ENCODE measurements around the gene DMC1.

The DMC1 gene

DNA sequence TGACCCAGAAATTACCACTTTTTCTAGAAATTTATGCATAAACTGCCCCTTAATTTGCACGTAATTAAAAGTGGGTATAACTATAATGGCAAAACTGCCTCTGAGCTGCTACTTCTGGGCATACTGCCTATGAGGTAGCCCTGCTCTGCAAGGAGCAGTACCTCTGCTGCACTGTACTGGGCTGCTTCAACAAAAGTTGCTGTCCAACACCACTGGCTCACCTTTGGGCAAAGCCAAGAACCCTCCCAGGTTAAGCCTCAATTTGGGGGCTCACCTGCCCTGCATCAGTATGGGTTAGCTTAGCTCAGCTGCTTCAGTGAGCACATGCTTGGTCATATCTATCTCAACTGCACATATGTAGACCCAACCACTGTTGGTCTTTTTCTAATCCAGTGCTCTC is 4.5 kb downstream of the DMC1 start:
- TF ChIP-seq, protein P1, sequence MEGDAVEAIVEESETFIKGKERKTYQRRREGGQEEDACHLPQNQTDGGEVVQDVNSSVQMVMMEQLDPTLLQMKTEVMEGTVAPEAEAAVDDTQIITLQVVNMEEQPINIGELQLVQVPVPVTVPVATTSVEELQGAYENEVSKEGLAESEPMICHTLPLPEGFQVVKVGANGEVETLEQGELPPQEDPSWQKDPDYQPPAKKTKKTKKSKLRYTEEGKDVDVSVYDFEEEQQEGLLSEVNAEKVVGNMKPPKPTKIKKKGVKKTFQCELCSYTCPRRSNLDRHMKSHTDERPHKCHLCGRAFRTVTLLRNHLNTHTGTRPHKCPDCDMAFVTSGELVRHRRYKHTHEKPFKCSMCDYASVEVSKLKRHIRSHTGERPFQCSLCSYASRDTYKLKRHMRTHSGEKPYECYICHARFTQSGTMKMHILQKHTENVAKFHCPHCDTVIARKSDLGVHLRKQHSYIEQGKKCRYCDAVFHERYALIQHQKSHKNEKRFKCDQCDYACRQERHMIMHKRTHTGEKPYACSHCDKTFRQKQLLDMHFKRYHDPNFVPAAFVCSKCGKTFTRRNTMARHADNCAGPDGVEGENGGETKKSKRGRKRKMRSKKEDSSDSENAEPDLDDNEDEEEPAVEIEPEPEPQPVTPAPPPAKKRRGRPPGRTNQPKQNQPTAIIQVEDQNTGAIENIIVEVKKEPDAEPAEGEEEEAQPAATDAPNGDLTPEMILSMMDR (IDR thresholded peaks at IDR 0.05): no peak
- H3K27ac ChIP-seq: no peak overlapping the region
- peaks cover 0 to 38% (median 11%) of the 10 kb centered on the region in 4 donors for H3K4me1 ChIP-seq
- DNase-seq: no peak
- no peaks in the 10 kb centered on the region for H3K27me3 ChIP-seq
- no peaks in the 10 kb centered on the region for H3K36me3 ChIP-seq
- H3K4me3 ChIP-seq: no peak overlapping the region
- intact Hi-C loops (cut with DNase I; ENCODE audit: low total_unique reads): no loop called here
- H3K9me3 ChIP-seq: no peaks in the 10 kb centered on the region

DNA sequence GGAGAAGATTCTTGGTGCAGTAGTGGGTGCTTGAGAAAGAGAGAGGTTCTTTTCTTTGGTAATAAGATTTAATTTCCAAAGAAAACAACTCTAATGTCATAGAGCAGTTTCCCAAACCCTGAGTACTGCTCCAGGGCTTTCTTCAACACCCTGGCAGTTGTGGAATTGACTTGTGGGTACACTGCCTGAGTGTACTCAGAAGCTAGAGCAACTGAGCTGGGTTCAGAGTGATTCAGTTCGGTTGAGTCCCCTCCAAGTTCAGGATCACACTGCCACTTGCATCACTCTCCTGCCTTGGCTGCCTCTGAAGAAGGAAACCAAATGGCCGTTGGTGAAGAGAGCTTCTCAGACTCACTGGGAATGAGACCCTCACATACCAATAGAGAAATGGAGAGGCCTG is 5.3 kb downstream of the DMC1 start:
- Histone ChIP-seq H3K27ac (no peak overlapping the region), H3K9me3 (no peaks in the 10 kb centered on the region), H3K4me1 (peaks cover 0 to 36% (median 9%) of the 10 kb centered on the region in 4 donors), H3K4me3 (no peak overlapping the region), H3K27me3 (no peaks in the 10 kb centered on the region), H3K36me3 (no peaks in the 10 kb centered on the region)
- intact Hi-C loops (cut with DNase I; ENCODE audit: low total_unique reads): no loop called here
- TF ChIP-seq, protein P1 (IDR thresholded peaks at IDR 0.05): no peak
- DNase-seq: no peak

DNA sequence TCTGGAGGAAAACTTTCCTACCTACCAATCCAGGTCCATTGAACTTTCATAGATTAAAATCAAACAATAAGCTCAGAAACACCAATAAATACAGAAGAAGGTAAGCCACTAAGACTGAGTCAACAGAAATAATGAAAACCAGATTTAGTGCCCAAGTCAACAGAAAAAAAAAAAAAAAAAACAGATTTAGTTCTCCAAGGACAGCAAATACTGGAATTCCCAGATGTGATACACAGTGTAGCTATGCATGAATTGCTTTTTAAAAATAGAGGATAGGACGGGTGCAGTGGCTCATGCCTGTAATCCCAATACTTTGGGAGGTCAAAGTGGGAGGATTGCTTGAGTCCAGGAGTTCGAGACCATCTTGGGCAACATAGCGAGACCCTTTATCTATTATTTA is 15.7 kb downstream of the DMC1 start:
- H3K9me3 ChIP-seq: no peaks in the 10 kb centered on the region
- H3K27me3 ChIP-seq: no peaks in the 10 kb centered on the region
- peaks cover 0 to 4% (median 0%) of the 10 kb centered on the region in 4 donors for H3K4me1 ChIP-seq
- TF ChIP-seq, protein P1 (IDR thresholded peaks at IDR 0.05): no peak
- DNase-seq: no peak
- no peak overlapping the region for H3K4me3 ChIP-seq
- H3K27ac ChIP-seq: no peak overlapping the region
- intact Hi-C loops (cut with DNase I; ENCODE audit: low total_unique reads): no loop called here
- H3K36me3 ChIP-seq: no peaks in the 10 kb centered on the region

DNA sequence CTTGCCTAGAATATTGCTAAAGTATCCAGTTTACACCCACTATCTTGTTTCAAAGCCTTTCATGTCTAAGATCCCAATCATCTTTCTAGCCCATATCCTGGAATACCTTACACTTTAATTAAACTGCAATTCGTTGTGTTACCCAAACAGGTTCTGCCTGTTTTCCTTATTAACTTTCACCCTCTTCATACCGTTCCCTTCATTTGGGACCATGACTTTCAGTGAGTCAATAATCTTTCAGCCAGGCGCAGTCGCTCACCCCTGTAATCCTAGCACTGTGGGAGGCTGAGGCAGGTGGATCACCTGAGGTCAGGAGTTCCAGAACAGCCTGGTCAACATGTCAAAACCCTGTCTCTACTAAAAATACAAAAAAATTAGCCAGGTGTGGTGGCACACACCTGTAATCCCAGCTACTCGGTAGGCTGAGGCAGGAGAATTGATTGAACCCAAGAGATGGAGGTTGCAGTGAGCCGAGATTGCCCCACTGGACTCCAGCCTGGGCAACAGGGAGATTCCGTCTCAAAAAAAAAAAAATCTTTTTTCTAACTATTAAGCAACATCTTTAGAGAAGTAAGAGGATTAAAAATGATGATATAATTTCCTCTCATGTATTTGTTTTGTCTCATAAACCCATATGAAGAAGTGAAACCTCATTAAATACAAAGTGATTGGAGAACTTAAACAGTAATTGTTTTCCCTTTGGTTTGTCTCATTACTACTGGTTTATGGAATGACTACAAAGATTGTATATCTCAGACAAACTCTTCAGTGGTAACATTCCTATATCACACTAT is 20.7 kb downstream of the DMC1 start:
- Histone ChIP-seq H3K27me3 (no peaks in the 10 kb centered on the region), H3K36me3 (no peaks in the 10 kb centered on the region), H3K27ac (no peak overlapping the region), H3K4me1 (peaks cover 0 to 3% (median 0%) of the 10 kb centered on the region in 4 donors), H3K4me3 (no peak overlapping the region), H3K9me3 (no peaks in the 10 kb centered on the region)
- no peak for DNase-seq
- TF ChIP-seq, protein P1 (IDR thresholded peaks at IDR 0.05): no peak
- intact Hi-C loops (cut with DNase I; ENCODE audit: low total_unique reads): no loop called here

DNA sequence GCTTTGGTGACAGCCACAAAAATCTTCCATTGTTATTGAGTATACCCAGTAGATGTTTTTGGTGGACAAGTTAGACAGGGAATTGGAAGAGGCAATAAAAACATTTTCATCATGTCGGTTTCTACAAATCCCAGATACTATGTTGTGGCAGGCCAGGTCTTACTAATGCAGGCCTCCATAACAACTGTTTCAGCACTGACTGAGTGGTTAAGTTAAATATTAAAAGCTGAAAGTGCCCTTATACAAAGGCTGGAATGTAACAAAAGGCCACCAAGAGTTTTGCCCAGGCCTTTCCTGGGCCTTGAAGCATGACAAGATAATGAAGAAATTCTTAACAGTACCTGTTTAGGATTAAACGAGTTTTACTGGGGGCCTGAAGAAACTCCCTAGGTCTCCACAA is 29.3 kb downstream of the DMC1 start:
- Histone ChIP-seq H3K27me3 (no peaks in the 10 kb centered on the region), H3K4me3 (no peak overlapping the region), H3K27ac (no peak overlapping the region), H3K36me3 (no peaks in the 10 kb centered on the region), H3K9me3 (peaks cover 0 to 5% (median 0%) of the 10 kb centered on the region in 3 donors), H3K4me1 (no peaks in the 10 kb centered on the region)
- no peak for DNase-seq
- TF ChIP-seq, protein P1 (IDR thresholded peaks at IDR 0.05): no peak
- intact Hi-C loops (cut with DNase I; ENCODE audit: low total_unique reads): no loop called here

All from tibial artery (tissue), 4 donors.